GM23338 (cell line): ENCODE results near the gene XRCC4. TPM values are rescaled to one million over a fixed set of nuclear protein-coding genes. Genes with fewer than 3 reads are reported as not detected.

ENCODE experiments used
- ATAC-seq: fragments of 200-7000 bp; cut with Tn5 transposase; 3 replicates; pipeline ENCODE4 v1.9.1; 2020
- DNase-seq: peaks from one replicate; pipeline ENCODE4 v3.0.0-alpha.2; 2015; ENCODE audit warnings: low spot score
- H2AFZ ChIP-seq: fragments of 200-600 bp; sonication (generic); 2 replicates; pipeline ENCODE4 v1.8.0; 2016; ENCODE audit warnings: antibody characterized with exemption, mild to moderate bottlenecking, moderate library complexity
- H3F3A ChIP-seq: fragments of 200-600 bp; sonication (generic); replicated peaks from 2 replicates; pipeline ENCODE4 v1.8.0; 2017; ENCODE audit warnings: antibody characterized with exemption, mixed run types, low read depth
- H3K27ac ChIP-seq: fragments of 200-600 bp; sonication (generic); 2 replicates; pipeline ENCODE4 v1.6.1; 2016; ENCODE audit warnings: low read depth
- H3K27me3 ChIP-seq: fragments of 200-600 bp; sonication (generic); 2 replicates; pipeline ENCODE4 v1.8.0; 2016; ENCODE audit warnings: mild to moderate bottlenecking, mixed run types, moderate library complexity; ENCODE audit not compliant: insufficient read depth
- H3K36me3 ChIP-seq: fragments of 200-600 bp; sonication (generic); 2 replicates; pipeline ENCODE4 v1.8.0; 2016; ENCODE audit warnings: mild to moderate bottlenecking; ENCODE audit not compliant: insufficient read depth
- H3K4me1 ChIP-seq: fragments of 200-600 bp; sonication (generic); 2 replicates; pipeline ENCODE4 v1.8.0; 2016; ENCODE audit warnings: mild to moderate bottlenecking, moderate library complexity; ENCODE audit not compliant: insufficient read depth
- H3K4me2 ChIP-seq: fragments of 200-600 bp; sonication (generic); 2 replicates; pipeline ENCODE4 v1.7.1; 2017; ENCODE audit warnings: mixed run types
- H3K4me3 ChIP-seq: fragments of 200-600 bp; sonication (generic); 2 replicates; pipeline ENCODE4 v1.6.1; 2016; ENCODE audit warnings: mixed run types
- H3K79me2 ChIP-seq: fragments of 200-600 bp; sonication (generic); replicated peaks from 2 replicates; pipeline ENCODE4 v1.8.0; 2017; ENCODE audit warnings: mild to moderate bottlenecking; ENCODE audit not compliant: insufficient read depth
- H3K9me2 ChIP-seq: fragments of 200-600 bp; sonication (generic); 2 replicates; pipeline ENCODE4 v1.8.0; 2017; ENCODE audit not compliant: insufficient read depth
- H4K20me1 ChIP-seq: fragments of 200-600 bp; sonication (generic); replicated peaks from 2 replicates; pipeline ENCODE4 v1.8.0; 2017; ENCODE audit warnings: mild to moderate bottlenecking; ENCODE audit not compliant: insufficient read depth
- H3K27ac Mint-ChIP-seq: 2 replicates; pipeline ENCODE4 v1.8.0; 2020; ENCODE audit warnings: inconsistent platforms, mild to moderate bottlenecking, moderate library complexity, mixed read lengths
- H3K27me3 Mint-ChIP-seq: 3 replicates; pipeline ENCODE4 v1.8.0; 2022; ENCODE audit warnings: low read depth, mild to moderate bottlenecking, moderate library complexity, mixed read lengths, inconsistent platforms; ENCODE audit not compliant: insufficient read depth, poor library complexity
- H3K36me3 Mint-ChIP-seq: 3 replicates; pipeline ENCODE4 v1.8.0; 2021; ENCODE audit warnings: low read depth, mild to moderate bottlenecking, inconsistent platforms, moderate library complexity, mixed read lengths
- H3K4me1 Mint-ChIP-seq: 3 replicates; pipeline ENCODE4 v1.8.0; 2020; ENCODE audit warnings: mild to moderate bottlenecking, inconsistent platforms, mixed read lengths
- H3K4me3 Mint-ChIP-seq: 3 replicates; pipeline ENCODE4 v1.8.0; 2021; ENCODE audit warnings: moderate library complexity, mild to moderate bottlenecking, inconsistent platforms, mixed read lengths
- H3K9me3 Mint-ChIP-seq: 3 replicates; pipeline ENCODE4 v1.8.0; 2020; ENCODE audit warnings: moderate library complexity, mild to moderate bottlenecking, inconsistent platforms, mixed read lengths
- CREB1 ChIP-seq: fragments of 250-450 bp; sonication (Bioruptor Pico); IDR thresholded peaks from 2 replicates; pipeline ENCODE4 v1.5.0; 2020; ENCODE audit warnings: low read depth, mild to moderate bottlenecking, moderate library complexity
- CTCF ChIP-seq, 2 experiments: fragments of 200-600 bp in 1 of 2; sonication (generic) in 1 of 2; conservative IDR thresholded peaks; 2 replicates each; pipeline versions ENCODE4 v1.5.1 to v1.6.1; 2016 to 2017; ENCODE audit warnings: antibody characterized with exemption in 2 of 2, low read depth in 2 of 2, mild to moderate bottlenecking in 2 of 2, moderate library complexity in 1 of 2
- ETS1 ChIP-seq: IDR thresholded peaks from 2 replicates; pipeline ENCODE4 v1.6.1; 2016; ENCODE audit warnings: antibody characterized with exemption
- EZH2 ChIP-seq: fragments of 200-600 bp; sonication (generic); IDR thresholded peaks from one replicate; pipeline ENCODE4 v1.8.0; 2017; ENCODE audit warnings: antibody characterized with exemption, mild to moderate bottlenecking, low read depth; ENCODE audit not compliant: unreplicated experiment
- EZH2phosphoT487 ChIP-seq: fragments of 200-600 bp; sonication (generic); IDR thresholded peaks from one replicate; pipeline ENCODE4 v1.8.1; 2018; ENCODE audit warnings: antibody characterized with exemption; ENCODE audit not compliant: unreplicated experiment
- JUNB ChIP-seq: IDR thresholded peaks from one replicate; pipeline ENCODE4 v1.6.1; 2016; ENCODE audit warnings: antibody characterized with exemption; ENCODE audit not compliant: unreplicated experiment
- NANOG ChIP-seq: IDR thresholded peaks from 2 replicates; pipeline ENCODE4 v1.6.1; 2016; ENCODE audit warnings: antibody characterized with exemption, borderline replicate concordance
- POLR2AphosphoS5 ChIP-seq: IDR thresholded peaks from 2 replicates; pipeline ENCODE4 v1.6.1; 2016; ENCODE audit warnings: antibody characterized with exemption, low read depth
- REST ChIP-seq: IDR thresholded peaks from one replicate; pipeline ENCODE4 v1.6.1; 2018; ENCODE audit warnings: antibody characterized with exemption; ENCODE audit not compliant: unreplicated experiment
- STAT1 ChIP-seq: IDR thresholded peaks from one replicate; pipeline ENCODE4 v1.6.1; 2016; ENCODE audit warnings: antibody characterized with exemption; ENCODE audit not compliant: unreplicated experiment
- ZNF114 ChIP-seq: fragments of 250-450 bp; sonication (Bioruptor Pico); IDR thresholded peaks from 2 replicates; pipeline ENCODE4 v1.5.0; 2020; ENCODE audit warnings: mild to moderate bottlenecking, moderate library complexity
- ZNF331 ChIP-seq: fragments of 250-450 bp; sonication (Bioruptor Pico); IDR thresholded peaks from 2 replicates; pipeline ENCODE4 v1.5.0; 2020; ENCODE audit warnings: low read depth, mild to moderate bottlenecking, moderate library complexity
- polyA plus RNA-seq: library from polyadenylated mRNA; unstranded; fragments of >200 nt; fragmentation: Nextera tagmentation; extraction: Ambion mirVana; gene quantifications from 2 replicates; pipeline ENCODE4 v1.2.1, GENCODE V29; 2016
- total RNA-seq: library from RNA; depleted of rRNA; stranded (reverse); fragments of >200 nt; shearing (Covaris generic); gene quantifications from 2 replicates; pipeline ENCODE4 v1.2.3, GENCODE V29; 2014
- TF ChIP-seq, protein P1 (sequence below): fragments of 250-450 bp; sonication (Bioruptor Pico); IDR thresholded peaks from 2 replicates; pipeline ENCODE4 v1.5.0; 2020; ENCODE audit warnings: mild to moderate bottlenecking, moderate library complexity

XRCC4 gene
- total and polyA plus RNA-seq, 2 experiments from 2014 or later, result 11.5 to 22.4 TPM

- H3K4me1 Mint-ChIP-seq, result peaks cover 7% of the 10 kb centered on the region; the same call in 1 of the 3 replicates
- no peaks in the 10 kb centered on the region; the same call in 1 of the 2 replicates for H4K20me1 ChIP-seq
- H3K9me2 ChIP-seq, result no peaks in the 10 kb centered on the region
- H3K4me3 Mint-ChIP-seq, result no peak overlapping the region
- no peak overlapping the region for H3K4me2 ChIP-seq
- H3K27me3 Mint-ChIP-seq, result no peaks in the 10 kb centered on the region
- H3K4me3 ChIP-seq, result no peak overlapping the region
- H2AFZ ChIP-seq, result no peak overlapping the region
- no peak overlapping the region for H3K27ac ChIP-seq
- no peaks in the 10 kb centered on the region for H3K27me3 ChIP-seq
- no peak for DNase-seq
- H3K79me2 ChIP-seq, result peaks cover 50% of the 10 kb centered on the region
- peaks cover 5% of the 10 kb centered on the region; the same call in 1 of the 2 replicates for H3K36me3 ChIP-seq
- no peaks in the 10 kb centered on the region for H3K4me1 ChIP-seq
- TF ChIP-seq ZNF114 (no peak), CREB1 (CRISPR knock-in tag) (no peak), ZNF331 (CRISPR knock-in tag) (no peak), POLR2AphosphoS5 (no peak), STAT1 (no peak), EZH2 (no peak), ETS1 (no peak), NANOG (no peak), CTCF (conservative IDR thresholded peaks at IDR 0.05; ENCODE audit: low read depth in 2 of 2) (no peak), REST (no peak), JUNB (no peak), EZH2phosphoT487 (no peak)
- TF ChIP-seq, protein P1, sequence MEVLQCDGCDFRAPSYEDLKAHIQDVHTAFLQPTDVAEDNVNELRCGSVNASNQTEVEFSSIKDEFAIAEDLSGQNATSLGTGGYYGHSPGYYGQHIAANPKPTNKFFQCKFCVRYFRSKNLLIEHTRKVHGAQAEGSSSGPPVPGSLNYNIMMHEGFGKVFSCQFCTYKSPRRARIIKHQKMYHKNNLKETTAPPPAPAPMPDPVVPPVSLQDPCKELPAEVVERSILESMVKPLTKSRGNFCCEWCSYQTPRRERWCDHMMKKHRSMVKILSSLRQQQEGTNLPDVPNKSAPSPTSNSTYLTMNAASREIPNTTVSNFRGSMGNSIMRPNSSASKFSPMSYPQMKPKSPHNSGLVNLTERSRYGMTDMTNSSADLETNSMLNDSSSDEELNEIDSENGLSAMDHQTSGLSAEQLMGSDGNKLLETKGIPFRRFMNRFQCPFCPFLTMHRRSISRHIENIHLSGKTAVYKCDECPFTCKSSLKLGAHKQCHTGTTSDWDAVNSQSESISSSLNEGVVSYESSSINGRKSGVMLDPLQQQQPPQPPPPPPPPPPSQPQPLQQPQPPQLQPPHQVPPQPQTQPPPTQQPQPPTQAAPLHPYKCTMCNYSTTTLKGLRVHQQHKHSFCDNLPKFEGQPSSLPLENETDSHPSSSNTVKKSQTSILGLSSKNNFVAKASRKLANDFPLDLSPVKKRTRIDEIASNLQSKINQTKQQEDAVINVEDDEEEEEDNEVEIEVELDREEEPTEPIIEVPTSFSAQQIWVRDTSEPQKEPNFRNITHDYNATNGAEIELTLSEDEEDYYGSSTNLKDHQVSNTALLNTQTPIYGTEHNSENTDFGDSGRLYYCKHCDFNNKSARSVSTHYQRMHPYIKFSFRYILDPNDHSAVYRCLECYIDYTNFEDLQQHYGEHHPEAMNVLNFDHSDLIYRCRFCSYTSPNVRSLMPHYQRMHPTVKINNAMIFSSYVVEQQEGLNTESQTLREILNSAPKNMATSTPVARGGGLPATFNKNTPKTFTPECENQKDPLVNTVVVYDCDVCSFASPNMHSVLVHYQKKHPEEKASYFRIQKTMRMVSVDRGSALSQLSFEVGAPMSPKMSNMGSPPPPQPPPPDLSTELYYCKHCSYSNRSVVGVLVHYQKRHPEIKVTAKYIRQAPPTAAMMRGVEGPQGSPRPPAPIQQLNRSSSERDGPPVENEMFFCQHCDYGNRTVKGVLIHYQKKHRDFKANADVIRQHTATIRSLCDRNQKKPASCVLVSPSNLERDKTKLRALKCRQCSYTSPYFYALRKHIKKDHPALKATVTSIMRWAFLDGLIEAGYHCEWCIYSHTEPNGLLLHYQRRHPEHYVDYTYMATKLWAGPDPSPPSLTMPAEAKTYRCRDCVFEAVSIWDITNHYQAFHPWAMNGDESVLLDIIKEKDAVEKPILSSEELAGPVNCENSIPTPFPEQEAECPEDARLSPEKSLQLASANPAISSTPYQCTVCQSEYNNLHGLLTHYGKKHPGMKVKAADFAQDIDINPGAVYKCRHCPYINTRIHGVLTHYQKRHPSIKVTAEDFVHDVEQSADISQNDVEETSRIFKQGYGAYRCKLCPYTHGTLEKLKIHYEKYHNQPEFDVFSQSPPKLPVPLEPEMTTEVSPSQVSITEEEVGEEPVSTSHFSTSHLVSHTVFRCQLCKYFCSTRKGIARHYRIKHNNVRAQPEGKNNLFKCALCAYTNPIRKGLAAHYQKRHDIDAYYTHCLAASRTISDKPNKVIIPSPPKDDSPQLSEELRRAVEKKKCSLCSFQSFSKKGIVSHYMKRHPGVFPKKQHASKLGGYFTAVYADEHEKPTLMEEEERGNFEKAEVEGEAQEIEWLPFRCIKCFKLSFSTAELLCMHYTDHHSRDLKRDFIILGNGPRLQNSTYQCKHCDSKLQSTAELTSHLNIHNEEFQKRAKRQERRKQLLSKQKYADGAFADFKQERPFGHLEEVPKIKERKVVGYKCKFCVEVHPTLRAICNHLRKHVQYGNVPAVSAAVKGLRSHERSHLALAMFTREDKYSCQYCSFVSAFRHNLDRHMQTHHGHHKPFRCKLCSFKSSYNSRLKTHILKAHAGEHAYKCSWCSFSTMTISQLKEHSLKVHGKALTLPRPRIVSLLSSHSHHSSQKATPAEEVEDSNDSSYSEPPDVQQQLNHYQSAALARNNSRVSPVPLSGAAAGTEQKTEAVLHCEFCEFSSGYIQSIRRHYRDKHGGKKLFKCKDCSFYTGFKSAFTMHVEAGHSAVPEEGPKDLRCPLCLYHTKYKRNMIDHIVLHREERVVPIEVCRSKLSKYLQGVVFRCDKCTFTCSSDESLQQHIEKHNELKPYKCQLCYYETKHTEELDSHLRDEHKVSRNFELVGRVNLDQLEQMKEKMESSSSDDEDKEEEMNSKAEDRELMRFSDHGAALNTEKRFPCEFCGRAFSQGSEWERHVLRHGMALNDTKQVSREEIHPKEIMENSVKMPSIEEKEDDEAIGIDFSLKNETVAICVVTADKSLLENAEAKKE (CRISPR knock-in tag), result no peak
- H3K9me3 Mint-ChIP-seq, result no peaks in the 10 kb centered on the region
- H3F3A ChIP-seq, result no peaks in the 10 kb centered on the region
- no peak for ATAC-seq
- H3K36me3 Mint-ChIP-seq, result peaks cover 41% of the 10 kb centered on the region
- H3K27ac Mint-ChIP-seq, result no peak overlapping the region
These were observed 18.0 kb upstream of the XRCC4 start for GRCh38 chr5:83059341-83059740.
